ENCODE results near the gene RAPGEF1.

Gene RAPGEF1

GRCh38 chr9:131616983-131617604 is 122.8 kb downstream of the RAPGEF1 start:
- TF ChIP-seq, protein P1, sequence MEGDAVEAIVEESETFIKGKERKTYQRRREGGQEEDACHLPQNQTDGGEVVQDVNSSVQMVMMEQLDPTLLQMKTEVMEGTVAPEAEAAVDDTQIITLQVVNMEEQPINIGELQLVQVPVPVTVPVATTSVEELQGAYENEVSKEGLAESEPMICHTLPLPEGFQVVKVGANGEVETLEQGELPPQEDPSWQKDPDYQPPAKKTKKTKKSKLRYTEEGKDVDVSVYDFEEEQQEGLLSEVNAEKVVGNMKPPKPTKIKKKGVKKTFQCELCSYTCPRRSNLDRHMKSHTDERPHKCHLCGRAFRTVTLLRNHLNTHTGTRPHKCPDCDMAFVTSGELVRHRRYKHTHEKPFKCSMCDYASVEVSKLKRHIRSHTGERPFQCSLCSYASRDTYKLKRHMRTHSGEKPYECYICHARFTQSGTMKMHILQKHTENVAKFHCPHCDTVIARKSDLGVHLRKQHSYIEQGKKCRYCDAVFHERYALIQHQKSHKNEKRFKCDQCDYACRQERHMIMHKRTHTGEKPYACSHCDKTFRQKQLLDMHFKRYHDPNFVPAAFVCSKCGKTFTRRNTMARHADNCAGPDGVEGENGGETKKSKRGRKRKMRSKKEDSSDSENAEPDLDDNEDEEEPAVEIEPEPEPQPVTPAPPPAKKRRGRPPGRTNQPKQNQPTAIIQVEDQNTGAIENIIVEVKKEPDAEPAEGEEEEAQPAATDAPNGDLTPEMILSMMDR (conservative IDR thresholded peaks at IDR 0.05; ENCODE audit: low read depth) = no peak
- H3K27ac ChIP-seq = no peak overlapping the region
- CTCF ChIA-PET = interaction anchor here (0.7 to 1.5 kb wide), 2 partner anchors 123 to 617 kb away, joined by 3 read pairs; no protein-coding TSS in a partner anchor
- POLR2A ChIA-PET (ENCODE audit: low non-redundant PET) = no interaction called here
- DNase-seq (ENCODE audit: low spot score) = no peak

DNA sequence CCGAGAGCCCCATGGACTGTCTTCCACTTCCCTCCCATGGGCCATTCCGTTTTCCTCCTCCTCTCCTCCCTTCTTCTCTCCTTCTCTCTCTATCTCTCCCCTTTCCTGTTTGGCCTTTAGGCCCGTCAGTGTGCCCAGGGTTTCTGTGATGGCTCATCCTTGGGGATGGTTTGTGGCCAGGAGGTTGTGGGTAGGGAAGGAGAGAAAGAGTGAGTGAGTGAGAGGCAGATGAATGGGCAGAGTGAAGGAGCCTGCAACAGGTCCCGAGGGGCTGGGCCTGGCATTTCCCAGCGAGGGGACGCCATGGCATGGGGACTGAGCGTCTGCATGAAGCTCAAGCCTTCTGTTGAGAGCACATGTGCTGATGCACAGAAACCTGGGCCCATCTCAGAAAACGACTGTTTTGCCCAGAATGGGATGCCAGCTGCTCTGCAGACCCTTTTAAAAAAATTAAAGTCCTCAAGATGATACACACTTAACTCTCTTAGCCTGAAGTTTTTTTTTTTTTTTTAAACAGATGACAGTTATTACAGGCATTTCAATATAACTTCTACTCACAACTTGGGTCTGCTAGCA is 125.4 kb downstream of the RAPGEF1 start:
- POLR2A ChIA-PET (ENCODE audit: low non-redundant PET) = interaction anchor here (0.6 kb wide), 1 partner anchor 1013 kb away, joined by 3 read pairs; no protein-coding TSS in a partner anchor
- H3K27ac ChIP-seq = no peak overlapping the region
- no peak for DNase-seq (ENCODE audit: low spot score)
- CTCF ChIA-PET = interaction anchor here (0.7 to 1.0 kb wide), 2 partner anchors 23 to 126 kb away, joined by 3 to 8 read pairs; partner anchors contain the start of gene RAPGEF1
- TF ChIP-seq, protein P1 (conservative IDR thresholded peaks at IDR 0.05; ENCODE audit: low read depth) = no peak

GRCh38 chr9:131613921-131614320 is 126.0 kb downstream of the RAPGEF1 start:
- CTCF ChIA-PET = interaction anchor here (0.7 to 1.0 kb wide), 2 partner anchors 23 to 126 kb away, joined by 3 to 8 read pairs; partner anchors contain the start of gene RAPGEF1
- no peak overlapping the region for H3K27ac ChIP-seq
- no peak for DNase-seq (ENCODE audit: low spot score)
- TF ChIP-seq, protein P1 (conservative IDR thresholded peaks at IDR 0.05; ENCODE audit: low read depth) = no peak
- POLR2A ChIA-PET (ENCODE audit: low non-redundant PET) = no interaction called here

DNA sequence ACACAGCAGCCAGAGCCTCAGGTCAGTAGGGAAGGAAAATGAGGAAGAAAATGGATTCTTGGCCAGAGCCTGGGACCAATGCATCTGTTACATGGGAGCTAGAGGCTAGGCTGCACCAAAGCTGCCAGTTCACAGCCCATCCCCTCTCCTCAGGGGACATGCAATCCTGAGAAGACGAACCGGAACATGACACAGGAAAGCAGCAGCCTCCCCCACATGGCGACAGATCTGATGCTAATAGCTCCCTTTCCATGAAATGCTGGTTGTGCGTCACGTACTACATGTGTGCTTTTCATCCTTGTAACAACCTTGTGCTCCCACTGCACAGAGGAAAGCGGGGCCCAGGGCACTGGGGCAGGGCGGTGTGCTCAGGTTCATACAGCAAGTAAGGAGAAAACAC is 127.0 kb downstream of the RAPGEF1 start:
- no peak for DNase-seq (ENCODE audit: low spot score)
- TF ChIP-seq, protein P1 (conservative IDR thresholded peaks at IDR 0.05; ENCODE audit: low read depth) = no peak
- CTCF ChIA-PET = interaction anchor here (0.9 to 1.0 kb wide), 2 partner anchors 21 to 142 kb away, joined by 3 read pairs; no protein-coding TSS in a partner anchor
- POLR2A ChIA-PET (ENCODE audit: low non-redundant PET) = interaction anchor here (0.7 kb wide), 1 partner anchor 116 kb away, joined by 3 read pairs; no protein-coding TSS in a partner anchor
- H3K27ac ChIP-seq = peak overlapping the region; percentile 63

GRCh38 chr9:131611586-131612315 is 128.1 kb downstream of the RAPGEF1 start:
- ChIA-PET CTCF (interaction anchor here (0.6 to 1.0 kb wide), 3 partner anchors 16 to 144 kb away, joined by 3 to 4 read pairs (median 3); no protein-coding TSS in a partner anchor), POLR2A (ENCODE audit: low non-redundant PET) (interaction anchor here (0.9 kb wide), 1 partner anchor 20 kb away, joined by 3 read pairs; no protein-coding TSS in a partner anchor)

More at GRCh38 chr9:131611586-131612315, 128.1 kb downstream of the RAPGEF1 start:
- H3K27ac ChIP-seq = peak overlapping the region; percentile 63
- TF ChIP-seq, protein P1 (conservative IDR thresholded peaks at IDR 0.05; ENCODE audit: low read depth) = no peak
- peak; percentile 60 for DNase-seq (ENCODE audit: low spot score)

All from RWPE1 (cell line).